H1 (cell line): Measurements from ENCODE around the gene DPYD. TPM values are rescaled to one million over a fixed set of nuclear protein-coding genes. Genes with fewer than 3 reads are reported as not detected.
A peak's percentile ranks its signal among the peaks of the same experiment; 100 is the strongest.

Experiments used
- CTCF ChIA-PET: fragments of 300-600 bp; sonication (Branson Sonifier 250); formaldehyde crosslinking; loops from one replicate; lab custom pipeline; 2021; ENCODE audit not compliant: partially characterized antibody; lab: Charles Lee
- POLR2A ChIA-PET: fragments of 300-600 bp; sonication (Branson Sonifier 250); formaldehyde crosslinking; loops from one replicate; lab custom pipeline; 2021; ENCODE audit warnings: inconsistent platforms; ENCODE audit not compliant: partially characterized antibody; lab: Charles Lee
- DNase-seq, 2 experiments: peaks; one replicate each; pipeline versions ENCODE4 v3.0.0 to v3.0.0-alpha.2; 2010 to 2022; ENCODE audit warnings: low spot score in 2 of 2, low read depth in 1 of 2, mixed read lengths in 1 of 2
- FAIRE-seq: peaks from 2 replicates; lab custom pipeline; 2011; peaks lifted over from hg19 to GRCh38; lab: Jason Lieb, UNC
- H2AFZ ChIP-seq: 2 replicates; pipeline ENCODE4 v1.8.1; 2012; ENCODE audit warnings: low read length, inconsistent platforms
- H2AK5ac ChIP-seq: 2 replicates; pipeline ENCODE4 v1.6.1; 2013; ENCODE audit warnings: low read depth, low read length
- H2BK120ac ChIP-seq: replicated peaks from 2 replicates; pipeline ENCODE3; 2013; ENCODE audit warnings: low read depth, low read length, inconsistent platforms
- H2BK12ac ChIP-seq: 2 replicates; pipeline ENCODE4 v1.6.1; 2013; ENCODE audit warnings: low read depth, low read length
- H2BK15ac ChIP-seq: 2 replicates; pipeline ENCODE4 v1.6.1; 2013; ENCODE audit warnings: low read length
- H2BK20ac ChIP-seq: 2 replicates; pipeline ENCODE4 v1.6.1; 2013; ENCODE audit warnings: low read length
- H2BK5ac ChIP-seq: 2 replicates; pipeline ENCODE4 v1.6.1; 2013; ENCODE audit warnings: low read depth, low read length
- H3K14ac ChIP-seq: 2 replicates; pipeline ENCODE4 v1.6.1; 2013; ENCODE audit warnings: inconsistent platforms; ENCODE audit not compliant: insufficient read length
- H3K18ac ChIP-seq: 2 replicates; pipeline ENCODE4 v1.6.1; 2013; ENCODE audit warnings: low read length; ENCODE audit errors: extremely low read depth
- H3K23ac ChIP-seq: 2 replicates; pipeline ENCODE4 v1.6.1; 2013; ENCODE audit warnings: inconsistent platforms; ENCODE audit not compliant: insufficient read length
- H3K23me2 ChIP-seq: 2 replicates; pipeline ENCODE4 v1.6.1; 2013; ENCODE audit warnings: low read depth, low read length
- H3K27ac ChIP-seq: 2 replicates; pipeline ENCODE4 v1.6.1; 2011; ENCODE audit warnings: low read depth, low read length, inconsistent platforms
- H3K27me3 ChIP-seq, 4 experiments: replicated peaks in 1 of 4; 1 replicate in 1 of 4; 2 replicates in 3 of 4; pipeline versions ENCODE4 v1.6.1 to v1.8.1; 2011 to 2013; ENCODE audit warnings: low read length in 3 of 4, mild to moderate bottlenecking in 3 of 4, inconsistent platforms in 2 of 4, mixed read lengths in 2 of 4, moderate library complexity in 1 of 4; ENCODE audit not compliant: control insufficient read depth in 3 of 4, insufficient read depth in 3 of 4; ENCODE audit errors: extremely low read depth in 1 of 4
- H3K36me3 ChIP-seq, 4 experiments: 2 replicates each; pipeline versions ENCODE4 v1.6.1 to v1.8.1; 2011 to 2013; ENCODE audit warnings: mild to moderate bottlenecking in 4 of 4, low read length in 3 of 4, moderate library complexity in 2 of 4, control low read depth in 1 of 4, inconsistent platforms in 1 of 4; ENCODE audit not compliant: insufficient read depth in 4 of 4, control insufficient read depth in 2 of 4
- H3K4ac ChIP-seq: replicated peaks from 2 replicates; pipeline ENCODE3; 2013; ENCODE audit warnings: low read length, low read depth, mixed read lengths, inconsistent platforms; ENCODE audit not compliant: insufficient read length
- H3K4me1 ChIP-seq, 4 experiments: replicated peaks in 1 of 4; 1 replicate in 1 of 4; 2 replicates in 3 of 4; pipeline versions ENCODE4 v1.6.1 to v1.8.1; 2011 to 2013; ENCODE audit warnings: low read length in 3 of 4, inconsistent platforms in 2 of 4, mixed read lengths in 1 of 4; ENCODE audit not compliant: insufficient read depth in 4 of 4, control insufficient read depth in 3 of 4
- H3K4me2 ChIP-seq, 2 experiments: 2 replicates each; pipeline versions ENCODE4 v1.6.1 to v1.8.1; 2011 to 2013; ENCODE audit warnings: low read depth in 2 of 2, low read length in 2 of 2, control low read depth in 1 of 2, inconsistent platforms in 1 of 2, mild to moderate bottlenecking in 1 of 2; ENCODE audit not compliant: insufficient read depth in 1 of 2
- H3K4me3 ChIP-seq, 4 experiments: fragments of 200-600, 300-600 bp in 1 of 4; sonication (generic), shearing (Covaris generic), sonication (Bioruptor Twin) in 1 of 4; 2 replicates each; pipeline versions ENCODE4 v1.5.1 to v1.8.1; 2011 to 2016; ENCODE audit warnings: low read length in 4 of 4, low read depth in 3 of 4, control low read depth in 2 of 4, inconsistent platforms in 2 of 4, mild to moderate bottlenecking in 2 of 4, mixed read lengths in 1 of 4, moderate library complexity in 1 of 4; ENCODE audit not compliant: insufficient read depth in 2 of 4; ENCODE audit errors: extremely low read depth in 1 of 4
- H3K56ac ChIP-seq: replicated peaks from 2 replicates; pipeline ENCODE3; 2013; ENCODE audit warnings: low read depth, mild to moderate bottlenecking, mixed read lengths, low read length, inconsistent platforms; ENCODE audit not compliant: insufficient read length
- H3K79me1 ChIP-seq: 2 replicates; pipeline ENCODE4 v1.6.1; 2013; ENCODE audit warnings: low read depth, low read length, control low read depth
- H3K79me2 ChIP-seq, 2 experiments: 2 replicates each; pipeline versions ENCODE4 v1.6.1 to v1.8.1; 2012 to 2013; ENCODE audit warnings: low read length in 2 of 2, mild to moderate bottlenecking in 2 of 2, inconsistent platforms in 1 of 2; ENCODE audit not compliant: insufficient read depth in 2 of 2, control insufficient read depth in 1 of 2
- H3K9ac ChIP-seq, 4 experiments: replicated peaks in 1 of 4; 1 replicate in 1 of 4; 2 replicates in 3 of 4; pipeline versions ENCODE4 v1.6.1 to v1.8.1; 2011 to 2013; ENCODE audit warnings: low read depth in 3 of 4, low read length in 3 of 4, control low read depth in 2 of 4, mild to moderate bottlenecking in 2 of 4, moderate library complexity in 2 of 4, inconsistent platforms in 1 of 4; ENCODE audit errors: extremely low read depth in 1 of 4
- H3K9me3 ChIP-seq, 2 experiments: 2 replicates each; pipeline versions ENCODE4 v1.6.1 to v1.8.1; 2012 to 2013; ENCODE audit warnings: mild to moderate bottlenecking in 2 of 2, moderate library complexity in 2 of 2, control low read depth in 1 of 2, inconsistent platforms in 1 of 2, low read depth in 1 of 2, low read length in 1 of 2, mixed read lengths in 1 of 2; ENCODE audit not compliant: insufficient read depth in 2 of 2
- H4K20me1 ChIP-seq, 2 experiments: replicated peaks in 1 of 2; 2 replicates each; pipeline versions ENCODE3 to v1.8.1; 2011 to 2013; ENCODE audit warnings: inconsistent platforms in 2 of 2, low read length in 2 of 2, mild to moderate bottlenecking in 1 of 2; ENCODE audit not compliant: insufficient read depth in 2 of 2, control insufficient read depth in 1 of 2
- H4K5ac ChIP-seq: 2 replicates; pipeline ENCODE4 v1.6.1; 2013; ENCODE audit warnings: low read length, low read depth, mixed read lengths, inconsistent platforms; ENCODE audit not compliant: insufficient read length
- H4K8ac ChIP-seq: 2 replicates; pipeline ENCODE4 v1.8.0; 2013; ENCODE audit warnings: mild to moderate bottlenecking, moderate library complexity, low read length, inconsistent platforms; ENCODE audit not compliant: insufficient read depth; ENCODE audit errors: extremely low read depth
- H4K91ac ChIP-seq: replicated peaks from 2 replicates; pipeline ENCODE3; 2013; ENCODE audit warnings: low read length, mixed read lengths, inconsistent platforms; ENCODE audit not compliant: insufficient read length
- CREB1 ChIP-seq: IDR thresholded peaks from 2 replicates; pipeline ENCODE4 v1.6.1; 2012; ENCODE audit warnings: inconsistent platforms
- E2F6 ChIP-seq: IDR thresholded peaks from 2 replicates; pipeline ENCODE4 v1.6.1; 2012; ENCODE audit warnings: inconsistent platforms
- KDM4A ChIP-seq: IDR thresholded peaks from one replicate; pipeline ENCODE4 v1.7.1; 2012; ENCODE audit warnings: low read depth, mild to moderate bottlenecking, moderate library complexity, low read length, inconsistent platforms; ENCODE audit not compliant: severe bottlenecking
- POLR2AphosphoS5 ChIP-seq: IDR thresholded peaks from 2 replicates; pipeline ENCODE4 v1.6.1; 2011; ENCODE audit warnings: low read depth, low read length
- SIRT6 ChIP-seq: IDR thresholded peaks from one replicate; pipeline ENCODE4 v1.7.1; 2012; ENCODE audit warnings: low read length, inconsistent platforms
- SUZ12 ChIP-seq: fragments of 200-600 bp; sonication (generic); IDR thresholded peaks from 2 replicates; pipeline ENCODE4 v1.6.1; 2012; ENCODE audit warnings: mild to moderate bottlenecking, inconsistent platforms, low read length, moderate library complexity, mixed read lengths
- WGBS, 2 experiments: shearing (Covaris generic) in 1 of 2; methylation state at CpG; one replicate each; pipeline versions ENCODE4 v1.1.6 to v1.1.7; 2013 to 2015; ENCODE audit warnings: low lambda C conversion rate in 2 of 2, mixed read lengths in 2 of 2, inconsistent platforms in 1 of 2, low coverage in 1 of 2, missing lambda C conversion rate in 1 of 2; ENCODE audit not compliant: insufficient replicate concordance in 2 of 2, insufficient coverage in 1 of 2, insufficient read length in 1 of 2; ENCODE audit errors: extremely low coverage in 1 of 2, missing lambda C conversion rate in 1 of 2; 5-methylcytosine and 5-hydroxymethylcytosine counted together
- polyA plus RNA-seq, 7 experiments: library from polyadenylated mRNA; depleted of rRNA in 3 of 7; stranded (reverse) in 5 of 7; unstranded in 2 of 7; fragments of >200 nt in 5 of 7; fragments of 200-250 nt in 2 of 7; gene quantifications; 1 replicate in 5 of 7; 2 replicates in 1 of 7; 4 replicates in 1 of 7; pipeline versions ENCODE4 v1.2.1 to v1.2.3, GENCODE V29; 2011 to 2013; ENCODE audit warnings: missing spikeins in 2 of 7, mixed read lengths in 2 of 7
- total RNA-seq: library from RNA; stranded (reverse); fragmentation: NEBNext Ultra II Directional; extraction: Animal tissue kit (Norgen Biotek cat#: 25700); gene quantifications from 2 replicates; pipeline ENCODE4 v1.2.1, GENCODE V29; 2021

DPYD gene
- total and polyA plus RNA-seq, 2 of the 8 experiments (the other 6 are each of a cell fraction or from before 2014, with no cell fraction given), result 0.29 to 0.73 TPM

GRCh38 chr1:97204468-97204867 is 716.4 kb downstream of the DPYD start:
- no peak overlapping the region for H3K23ac ChIP-seq
- ChIA-PET POLR2A (no interaction called here), CTCF (no interaction called here)
- H2AFZ ChIP-seq, result peak overlapping the region; percentile 17; the same call in 1 of the 2 replicates
- H2BK5ac ChIP-seq, result no peak overlapping the region
- H3K9ac ChIP-seq, result no peak overlapping the region
- H3K4me2 ChIP-seq, result no peak overlapping the region
- FAIRE-seq, result no peak
- no peak for TF ChIP-seq E2F6
- TF ChIP-seq CREB1, result no peak
- no peak for TF ChIP-seq SIRT6
- TF ChIP-seq KDM4A, result no peak
- TF ChIP-seq POLR2AphosphoS5, result no peak
- no peak for TF ChIP-seq SUZ12
- TF ChIP-seq, all 59 proteins: peak for 0
- Histone ChIP-seq H4K20me1 (no peaks in the 10 kb centered on the region), H2BK12ac (no peak overlapping the region), H3K36me3 (no peaks in the 10 kb centered on the region; a peak in 1 of 8 replicates), H3K23me2 (no peaks in the 10 kb centered on the region), H3K27me3 (no peaks in the 10 kb centered on the region), H2BK120ac (no peak overlapping the region), H4K5ac (no peak overlapping the region), H3K56ac (no peak overlapping the region), H2BK15ac (no peak overlapping the region), H2AK5ac (no peak overlapping the region), H4K91ac (no peak overlapping the region), H3K4me3 (no peak overlapping the region), H3K14ac (no peak overlapping the region), H3K79me2 (no peaks in the 10 kb centered on the region), H3K79me1 (no peaks in the 10 kb centered on the region), H3K4ac (no peak overlapping the region), H4K8ac (no peak overlapping the region), H3K4me1 (peaks cover 0 to 4% (median 0%) of the 10 kb centered on the region in 4 experiments; a peak in 2 of 7 replicates), H3K18ac (no peak overlapping the region), H3K27ac (no peak overlapping the region), H2BK20ac (no peak overlapping the region), H3K9me3 (no peaks in the 10 kb centered on the region)
- WGBS, 2 experiments, result 83% methylated on average over 1 of the region's 1 CpG; no CpG with 5 or more reads in 1 of the 2 experiments
- no peak for DNase-seq
